ENCODE results near the gene ARHGEF28. TPM values are rescaled to one million over a fixed set of nuclear protein-coding genes. Genes with fewer than 3 reads are reported as not detected.

The ARHGEF28 gene
- total and polyA plus RNA-seq, 2 of the 13 experiments (the other 11 are each of a cell fraction or from before 2014, with no cell fraction given) = 17.4 to 34.1 TPM

DNA sequence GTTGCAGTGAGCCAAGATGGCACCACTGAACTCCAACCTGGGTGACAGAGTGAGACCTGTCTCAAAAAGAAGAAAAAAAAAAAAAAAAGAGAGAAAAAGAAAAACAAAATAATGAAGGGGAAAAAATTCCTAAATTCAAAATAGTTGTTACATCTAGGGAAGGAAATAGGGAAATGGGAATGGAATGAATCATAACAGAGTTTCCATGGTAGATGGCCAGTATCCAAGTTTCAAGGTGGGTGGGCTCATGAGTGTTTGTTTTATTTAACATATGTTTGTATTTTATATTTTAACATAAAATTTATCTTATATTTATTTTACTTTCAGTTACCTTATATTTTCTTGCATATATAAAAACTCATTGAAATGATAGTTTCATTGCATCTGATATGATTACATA, 215.6 kb downstream of the ARHGEF28 start:
- no peak for DNase-seq (ENCODE audit: low spot score)
- FAIRE-seq = no peak
- H3K4me1 ChIP-seq (ENCODE audit: insufficient read depth, low read length) = no peaks in the 10 kb centered on the region
- peaks cover 17% of the 10 kb centered on the region for H3K79me2 ChIP-seq (ENCODE audit: insufficient read depth, low read length)
- in situ Hi-C loops (cut with HindIII; ENCODE audit: extremely low pct_ligation_motif_present, low pct_unique_long_range_greater_than_20kb) (no loop called here), intact Hi-C loops (cut with micrococcal nuclease; ENCODE audit: unreplicated experiment) (no loop called here)
- BruUV-seq (replicated peaks) = no TSS peak
- no peaks in the 10 kb centered on the region for H3K9me3 ChIP-seq (ENCODE audit: low read length)
- ATAC-seq = no peak
- no peak overlapping the region for H3K4me3 ChIP-seq (replicated peaks in 1 of 3; ENCODE audit: insufficient read depth in 1 of 3, low read depth in 2 of 3, low read length in 3 of 3)
- H3K27me3 ChIP-seq (ENCODE audit: control insufficient read depth in 1 of 2, insufficient read depth in 2 of 2, low read length in 2 of 2) = no peaks in the 10 kb centered on the region
- no peak overlapping the region for H2AFZ ChIP-seq (ENCODE audit: low read length)
- H4K20me1 ChIP-seq (ENCODE audit: insufficient read depth, low read length) = 0 out of 2 replicates have a peak, but pooled peaks cover 3% of the 10 kb centered on the region
- POLR2A ChIA-PET = no interaction called here
- peaks cover 16 to 59% of the 10 kb centered on the region in 2 experiments for H3K36me3 ChIP-seq (replicated peaks in 1 of 2; ENCODE audit: control insufficient read depth in 1 of 2, insufficient read depth in 2 of 2, low read length in 2 of 2)
- H3K27ac ChIP-seq (ENCODE audit: extremely low read length, insufficient read depth, low read length) = no peak overlapping the region
- no peak overlapping the region for H3K9ac ChIP-seq (ENCODE audit: insufficient read depth, low read depth, low read length)
- CTCF ChIA-PET (ENCODE audit: low intra/inter-chr PET ratio, low total read pairs) = no interaction called here
- no peak overlapping the region for H3K4me2 ChIP-seq (ENCODE audit: low read depth, low read length)
- TF ChIP-seq TFAP4 (IDR thresholded peaks at IDR 0.05; ENCODE audit: borderline replicate concordance, low read depth) (no peak), ZNF772 (CRISPR knock-in tag; IDR thresholded peaks at IDR 0.05) (no peak), ZNF572 (CRISPR knock-in tag; IDR thresholded peaks at IDR 0.05) (no peak), DR1 (CRISPR knock-in tag; IDR thresholded peaks at IDR 0.05) (no peak), RNF2 (conservative IDR thresholded peaks at IDR 0.05; ENCODE audit: low read depth) (no peak), ZNF33B (CRISPR knock-in tag; IDR thresholded peaks at IDR 0.05) (no peak), MLX (CRISPR knock-in tag; IDR thresholded peaks at IDR 0.05) (no peak), RFX3 (CRISPR knock-in tag; IDR thresholded peaks at IDR 0.05) (no peak), ZNF260 (CRISPR knock-in tag; IDR thresholded peaks at IDR 0.05; ENCODE audit: borderline replicate concordance, low read depth) (no peak), ZNF816 (CRISPR knock-in tag; IDR thresholded peaks at IDR 0.05; ENCODE audit: borderline replicate concordance) (no peak), ZNF607 (CRISPR knock-in tag; IDR thresholded peaks at IDR 0.05; ENCODE audit: borderline replicate concordance) (no peak), GMEB1 (CRISPR knock-in tag; IDR thresholded peaks at IDR 0.05; ENCODE audit: borderline replicate concordance) (no peak), FUBP1 (CRISPR knock-in tag; IDR thresholded peaks at IDR 0.05; ENCODE audit: borderline replicate concordance) (no peak), ZNF512 (CRISPR knock-in tag; IDR thresholded peaks at IDR 0.05) (no peak), ZNF30 (CRISPR knock-in tag; IDR thresholded peaks at IDR 0.05) (no peak), ZBTB44 (CRISPR knock-in tag; IDR thresholded peaks at IDR 0.05) (no peak)
